HEK293T (cell line): ENCODE measurements around the gene CHST3.

Experiments
- BHLHE40 ChIP-seq: fragments of 450-650 bp; IDR thresholded peaks from 2 replicates; pipeline ENCODE4 v1.6.1; 2016; ENCODE audit warnings: mild to moderate bottlenecking, moderate library complexity, borderline replicate concordance
- CTBP1 ChIP-seq: fragments of 450-650 bp; IDR thresholded peaks from 2 replicates; pipeline ENCODE4 v1.6.1; 2016; ENCODE audit warnings: borderline replicate concordance
- FOXK2 ChIP-seq: fragments of 450-650 bp; IDR thresholded peaks from 2 replicates; pipeline ENCODE4 v1.6.1; 2016; ENCODE audit warnings: mild to moderate bottlenecking
- FOXM1 ChIP-seq: fragments of 450-650 bp; IDR thresholded peaks from 2 replicates; pipeline ENCODE4 v1.6.1; 2017; ENCODE audit warnings: mild to moderate bottlenecking, borderline replicate concordance
- HDGF ChIP-seq: fragments of 450-650 bp; IDR thresholded peaks from 2 replicates; pipeline ENCODE4 v1.6.1; 2017; ENCODE audit warnings: antibody characterized with exemption, borderline replicate concordance
- L3MBTL2 ChIP-seq: fragments of 450-650 bp; conservative IDR thresholded peaks from 2 replicates; pipeline ENCODE4 v1.6.1; 2016; ENCODE audit warnings: mild to moderate bottlenecking
- SP1 ChIP-seq: fragments of 450-650 bp; IDR thresholded peaks from 2 replicates; pipeline ENCODE4 v1.6.1; 2017
- TARDBP ChIP-seq: fragments of 450-650 bp; IDR thresholded peaks from 2 replicates; pipeline ENCODE4 v1.6.1; 2016
- ZNF384 ChIP-seq: fragments of 450-650 bp; IDR thresholded peaks from 2 replicates; pipeline ENCODE4 v1.6.1; 2016
- TF ChIP-seq, protein P1 (sequence below): fragments of 450-650 bp; IDR thresholded peaks from 2 replicates; pipeline ENCODE4 v1.6.1; 2016

- no peak for TF ChIP-seq FOXK2
- TF ChIP-seq BHLHE40 = no peak
- no peak for TF ChIP-seq HDGF
- no peak for TF ChIP-seq SP1
- TF ChIP-seq CTBP1 = no peak
- no peak for TF ChIP-seq FOXM1
- TF ChIP-seq TARDBP = no peak
- TF ChIP-seq L3MBTL2 = no peak
- TF ChIP-seq, protein P1, sequence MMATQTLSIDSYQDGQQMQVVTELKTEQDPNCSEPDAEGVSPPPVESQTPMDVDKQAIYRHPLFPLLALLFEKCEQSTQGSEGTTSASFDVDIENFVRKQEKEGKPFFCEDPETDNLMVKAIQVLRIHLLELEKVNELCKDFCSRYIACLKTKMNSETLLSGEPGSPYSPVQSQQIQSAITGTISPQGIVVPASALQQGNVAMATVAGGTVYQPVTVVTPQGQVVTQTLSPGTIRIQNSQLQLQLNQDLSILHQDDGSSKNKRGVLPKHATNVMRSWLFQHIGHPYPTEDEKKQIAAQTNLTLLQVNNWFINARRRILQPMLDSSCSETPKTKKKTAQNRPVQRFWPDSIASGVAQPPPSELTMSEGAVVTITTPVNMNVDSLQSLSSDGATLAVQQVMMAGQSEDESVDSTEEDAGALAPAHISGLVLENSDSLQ = no peak
- no peak for TF ChIP-seq ZNF384
These were observed 36.8 kb downstream of the CHST3 start for GRCh38 chr10:72001033-72001395.
